ENCODE results near the gene LIN7B. TPM values are rescaled to one million over a fixed set of nuclear protein-coding genes. Genes with fewer than 3 reads are reported as not detected.

The LIN7B gene
- total and polyA plus RNA-seq, 2 experiments from 2014 or later = 1.2 to 10.5 TPM

GRCh38 chr19:49064768-49065611, 49.2 kb upstream of the LIN7B start, which contains the start of gene NTF4 (continued):
- TF ChIP-seq ZNF331 (CRISPR knock-in tag; IDR thresholded peaks at IDR 0.05; ENCODE audit: low read depth) = no peak

GRCh38 chr19:49065905-49066512, 48.2 kb upstream of the LIN7B start:
- Histone ChIP-seq H3K4me3 (peak overlapping the region; percentile 65), H3K79me2 (replicated peaks; ENCODE audit: insufficient read depth) (no peaks in the 10 kb centered on the region), H3K4me1 (ENCODE audit: insufficient read depth) (peaks cover 32% of the 10 kb centered on the region), H2AFZ (peak overlapping the region; percentile 66; the same call in 1 of the 2 replicates), H3K4me2 (peak overlapping the region; percentile 91), H3K9me2 (ENCODE audit: insufficient read depth) (0 out of 2 replicates have a peak, but pooled peaks cover 6% of the 10 kb centered on the region), H3K27me3 (ENCODE audit: insufficient read depth) (peaks cover 60% of the 10 kb centered on the region), H4K20me1 (replicated peaks; ENCODE audit: insufficient read depth) (no peaks in the 10 kb centered on the region), H3K36me3 (ENCODE audit: insufficient read depth) (no peaks in the 10 kb centered on the region), H3K27ac (ENCODE audit: low read depth) (no peak overlapping the region), H3F3A (replicated peaks; ENCODE audit: low read depth) (no peaks in the 10 kb centered on the region)
- Mint-ChIP-seq H3K9me3 (peaks cover 14% of the 10 kb centered on the region), H3K4me1 (peaks cover 36% of the 10 kb centered on the region), H3K27me3 (ENCODE audit: insufficient read depth, low read depth, poor library complexity) (peaks cover 45% of the 10 kb centered on the region), H3K27ac (no peak overlapping the region), H3K36me3 (ENCODE audit: low read depth) (peaks cover 7% of the 10 kb centered on the region), H3K4me3 (peak overlapping the region; percentile 58)
- peak; percentile 11 for ATAC-seq
- no peak for TF ChIP-seq NANOG (IDR thresholded peaks at IDR 0.05; ENCODE audit: borderline replicate concordance)
- 0 out of 2 replicates have a peak, but pooled peaks have one; percentile 16 for TF ChIP-seq POLR2AphosphoS5 (IDR thresholded peaks at IDR 0.05; ENCODE audit: low read depth)
- peak; percentile 53 for DNase-seq (ENCODE audit: low spot score)

DNA sequence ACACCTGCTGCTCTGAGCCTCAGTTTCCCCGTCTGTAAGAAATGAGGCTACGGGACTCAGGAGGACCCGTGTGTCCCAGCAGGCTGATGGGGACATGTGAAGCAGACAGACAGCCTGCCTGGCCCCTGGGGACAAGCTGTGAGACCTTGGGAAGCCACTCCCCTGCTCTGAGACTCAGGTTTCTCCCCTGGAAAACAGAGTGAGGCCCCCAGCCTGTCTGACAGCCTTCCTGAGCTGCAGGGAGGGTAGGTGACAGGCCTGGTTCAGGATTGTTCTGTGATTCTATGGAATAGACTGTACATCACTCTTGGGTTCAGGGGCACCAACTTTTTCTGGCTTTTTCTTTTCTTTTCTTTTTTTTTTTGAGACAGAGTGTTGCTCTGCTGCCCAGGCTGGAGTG, 46.6 kb upstream of the LIN7B start:
- H3K4me1 Mint-ChIP-seq = peaks cover 36% of the 10 kb centered on the region
- no peak overlapping the region for H3K27ac ChIP-seq (ENCODE audit: low read depth)

DNA sequence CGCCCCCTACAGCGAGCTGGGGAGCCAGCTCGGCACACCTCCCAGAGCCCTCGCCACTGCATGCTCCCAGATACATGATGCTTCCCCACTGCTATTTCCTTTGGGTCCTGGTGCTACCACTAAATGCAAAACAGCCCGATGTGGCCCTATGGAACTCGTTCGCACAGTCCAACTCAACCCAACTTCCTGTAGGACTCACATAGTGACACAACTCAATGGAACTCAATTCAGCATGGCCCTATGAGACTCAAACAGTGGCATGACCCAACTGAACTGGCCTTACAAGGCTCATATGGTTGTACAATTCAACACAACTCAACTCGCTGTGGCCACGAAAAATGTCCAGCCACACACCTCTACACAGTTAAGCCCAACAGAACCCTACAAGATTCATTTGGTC, 45.1 kb upstream of the LIN7B start:
- peaks cover 10% of the 10 kb centered on the region for H3K36me3 Mint-ChIP-seq (ENCODE audit: low read depth)
- Histone ChIP-seq H3K79me2 (replicated peaks; ENCODE audit: insufficient read depth) (no peaks in the 10 kb centered on the region), H3K27ac (ENCODE audit: low read depth) (no peak overlapping the region), H3F3A (replicated peaks; ENCODE audit: low read depth) (no peaks in the 10 kb centered on the region), H2AFZ (no peak overlapping the region), H3K4me2 (no peak overlapping the region), H3K4me1 (ENCODE audit: insufficient read depth) (peaks cover 29% of the 10 kb centered on the region), H3K4me3 (no peak overlapping the region), H4K20me1 (replicated peaks; ENCODE audit: insufficient read depth) (no peaks in the 10 kb centered on the region; the same call in 1 of the 2 replicates), H3K9me2 (ENCODE audit: insufficient read depth) (0 out of 2 replicates have a peak, but pooled peaks cover 6% of the 10 kb centered on the region), H3K27me3 (ENCODE audit: insufficient read depth) (peaks cover 85% of the 10 kb centered on the region), H3K36me3 (ENCODE audit: insufficient read depth) (no peaks in the 10 kb centered on the region)
- H3K4me1 Mint-ChIP-seq = peaks cover 39% of the 10 kb centered on the region
- ATAC-seq (no peak), DNase-seq (ENCODE audit: low spot score) (no peak)
- peaks cover 71% of the 10 kb centered on the region for H3K27me3 Mint-ChIP-seq (ENCODE audit: insufficient read depth, low read depth, poor library complexity)
- peaks cover 29% of the 10 kb centered on the region for H3K9me3 Mint-ChIP-seq
- no peak overlapping the region; the same call in 2 of the 3 replicates for H3K4me3 Mint-ChIP-seq
- H3K27ac Mint-ChIP-seq = no peak overlapping the region
- TF ChIP-seq ZNF331 (CRISPR knock-in tag; IDR thresholded peaks at IDR 0.05; ENCODE audit: low read depth) (no peak), NANOG (IDR thresholded peaks at IDR 0.05; ENCODE audit: borderline replicate concordance) (no peak), ZNF114 (CRISPR knock-in tag; IDR thresholded peaks at IDR 0.05) (no peak), POLR2AphosphoS5 (IDR thresholded peaks at IDR 0.05; ENCODE audit: low read depth) (no peak), CREB1 (CRISPR knock-in tag; IDR thresholded peaks at IDR 0.05; ENCODE audit: low read depth) (no peak)
- TF ChIP-seq, protein P1, sequence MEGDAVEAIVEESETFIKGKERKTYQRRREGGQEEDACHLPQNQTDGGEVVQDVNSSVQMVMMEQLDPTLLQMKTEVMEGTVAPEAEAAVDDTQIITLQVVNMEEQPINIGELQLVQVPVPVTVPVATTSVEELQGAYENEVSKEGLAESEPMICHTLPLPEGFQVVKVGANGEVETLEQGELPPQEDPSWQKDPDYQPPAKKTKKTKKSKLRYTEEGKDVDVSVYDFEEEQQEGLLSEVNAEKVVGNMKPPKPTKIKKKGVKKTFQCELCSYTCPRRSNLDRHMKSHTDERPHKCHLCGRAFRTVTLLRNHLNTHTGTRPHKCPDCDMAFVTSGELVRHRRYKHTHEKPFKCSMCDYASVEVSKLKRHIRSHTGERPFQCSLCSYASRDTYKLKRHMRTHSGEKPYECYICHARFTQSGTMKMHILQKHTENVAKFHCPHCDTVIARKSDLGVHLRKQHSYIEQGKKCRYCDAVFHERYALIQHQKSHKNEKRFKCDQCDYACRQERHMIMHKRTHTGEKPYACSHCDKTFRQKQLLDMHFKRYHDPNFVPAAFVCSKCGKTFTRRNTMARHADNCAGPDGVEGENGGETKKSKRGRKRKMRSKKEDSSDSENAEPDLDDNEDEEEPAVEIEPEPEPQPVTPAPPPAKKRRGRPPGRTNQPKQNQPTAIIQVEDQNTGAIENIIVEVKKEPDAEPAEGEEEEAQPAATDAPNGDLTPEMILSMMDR (conservative IDR thresholded peaks at IDR 0.05; ENCODE audit: low read depth in 2 of 2) = no peak
- TF ChIP-seq, protein P2, sequence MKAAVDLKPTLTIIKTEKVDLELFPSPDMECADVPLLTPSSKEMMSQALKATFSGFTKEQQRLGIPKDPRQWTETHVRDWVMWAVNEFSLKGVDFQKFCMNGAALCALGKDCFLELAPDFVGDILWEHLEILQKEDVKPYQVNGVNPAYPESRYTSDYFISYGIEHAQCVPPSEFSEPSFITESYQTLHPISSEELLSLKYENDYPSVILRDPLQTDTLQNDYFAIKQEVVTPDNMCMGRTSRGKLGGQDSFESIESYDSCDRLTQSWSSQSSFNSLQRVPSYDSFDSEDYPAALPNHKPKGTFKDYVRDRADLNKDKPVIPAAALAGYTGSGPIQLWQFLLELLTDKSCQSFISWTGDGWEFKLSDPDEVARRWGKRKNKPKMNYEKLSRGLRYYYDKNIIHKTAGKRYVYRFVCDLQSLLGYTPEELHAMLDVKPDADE (IDR thresholded peaks at IDR 0.05) = no peak
- TF ChIP-seq, protein P3, sequence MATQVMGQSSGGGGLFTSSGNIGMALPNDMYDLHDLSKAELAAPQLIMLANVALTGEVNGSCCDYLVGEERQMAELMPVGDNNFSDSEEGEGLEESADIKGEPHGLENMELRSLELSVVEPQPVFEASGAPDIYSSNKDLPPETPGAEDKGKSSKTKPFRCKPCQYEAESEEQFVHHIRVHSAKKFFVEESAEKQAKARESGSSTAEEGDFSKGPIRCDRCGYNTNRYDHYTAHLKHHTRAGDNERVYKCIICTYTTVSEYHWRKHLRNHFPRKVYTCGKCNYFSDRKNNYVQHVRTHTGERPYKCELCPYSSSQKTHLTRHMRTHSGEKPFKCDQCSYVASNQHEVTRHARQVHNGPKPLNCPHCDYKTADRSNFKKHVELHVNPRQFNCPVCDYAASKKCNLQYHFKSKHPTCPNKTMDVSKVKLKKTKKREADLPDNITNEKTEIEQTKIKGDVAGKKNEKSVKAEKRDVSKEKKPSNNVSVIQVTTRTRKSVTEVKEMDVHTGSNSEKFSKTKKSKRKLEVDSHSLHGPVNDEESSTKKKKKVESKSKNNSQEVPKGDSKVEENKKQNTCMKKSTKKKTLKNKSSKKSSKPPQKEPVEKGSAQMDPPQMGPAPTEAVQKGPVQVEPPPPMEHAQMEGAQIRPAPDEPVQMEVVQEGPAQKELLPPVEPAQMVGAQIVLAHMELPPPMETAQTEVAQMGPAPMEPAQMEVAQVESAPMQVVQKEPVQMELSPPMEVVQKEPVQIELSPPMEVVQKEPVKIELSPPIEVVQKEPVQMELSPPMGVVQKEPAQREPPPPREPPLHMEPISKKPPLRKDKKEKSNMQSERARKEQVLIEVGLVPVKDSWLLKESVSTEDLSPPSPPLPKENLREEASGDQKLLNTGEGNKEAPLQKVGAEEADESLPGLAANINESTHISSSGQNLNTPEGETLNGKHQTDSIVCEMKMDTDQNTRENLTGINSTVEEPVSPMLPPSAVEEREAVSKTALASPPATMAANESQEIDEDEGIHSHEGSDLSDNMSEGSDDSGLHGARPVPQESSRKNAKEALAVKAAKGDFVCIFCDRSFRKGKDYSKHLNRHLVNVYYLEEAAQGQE (IDR thresholded peaks at IDR 0.05; ENCODE audit: unreplicated experiment) = no peak

More for the DNA sequence above, 46.6 kb upstream of the LIN7B start:
- Histone ChIP-seq H3K79me2 (replicated peaks; ENCODE audit: insufficient read depth) (no peaks in the 10 kb centered on the region), H3K4me2 (no peak overlapping the region), H3K27me3 (ENCODE audit: insufficient read depth) (peaks cover 71% of the 10 kb centered on the region), H3K4me1 (ENCODE audit: insufficient read depth) (peaks cover 34% of the 10 kb centered on the region), H3K4me3 (no peak overlapping the region), H3K36me3 (ENCODE audit: insufficient read depth) (no peaks in the 10 kb centered on the region), H4K20me1 (replicated peaks; ENCODE audit: insufficient read depth) (no peaks in the 10 kb centered on the region), H2AFZ (no peak overlapping the region), H3K9me2 (ENCODE audit: insufficient read depth) (0 out of 2 replicates have a peak, but pooled peaks cover 6% of the 10 kb centered on the region), H3F3A (replicated peaks; ENCODE audit: low read depth) (no peaks in the 10 kb centered on the region)
- H3K4me3 Mint-ChIP-seq = no peak overlapping the region
- no peak for TF ChIP-seq JUNB (IDR thresholded peaks at IDR 0.05; ENCODE audit: unreplicated experiment)
- H3K27ac Mint-ChIP-seq = no peak overlapping the region
- DNase-seq (ENCODE audit: low spot score) = no peak
- peaks cover 57% of the 10 kb centered on the region for H3K27me3 Mint-ChIP-seq (ENCODE audit: insufficient read depth, low read depth, poor library complexity)
- peaks cover 7% of the 10 kb centered on the region for H3K36me3 Mint-ChIP-seq (ENCODE audit: low read depth)
- H3K9me3 Mint-ChIP-seq = peaks cover 20% of the 10 kb centered on the region
- ATAC-seq = no peak

Measured in GM23338 (cell line).